K562 treated with DMSO at 1 percent for 4 hours (cell line): ENCODE measurements around the gene TRANK1. TPM values are rescaled to one million over a fixed set of nuclear protein-coding genes. Genes with fewer than 3 reads are reported as not detected.

Experiments used
- total RNA-seq: library from RNA; unstranded; fragments of 300-600 nt; gene quantifications from 2 replicates; pipeline ENCODE4 v1.2.3, GENCODE V29; 2022; ENCODE audit not compliant: insufficient read depth

TRANK1 gene
- total RNA-seq, result 6.6 and 11.6 TPM in 2 replicates

DNA sequence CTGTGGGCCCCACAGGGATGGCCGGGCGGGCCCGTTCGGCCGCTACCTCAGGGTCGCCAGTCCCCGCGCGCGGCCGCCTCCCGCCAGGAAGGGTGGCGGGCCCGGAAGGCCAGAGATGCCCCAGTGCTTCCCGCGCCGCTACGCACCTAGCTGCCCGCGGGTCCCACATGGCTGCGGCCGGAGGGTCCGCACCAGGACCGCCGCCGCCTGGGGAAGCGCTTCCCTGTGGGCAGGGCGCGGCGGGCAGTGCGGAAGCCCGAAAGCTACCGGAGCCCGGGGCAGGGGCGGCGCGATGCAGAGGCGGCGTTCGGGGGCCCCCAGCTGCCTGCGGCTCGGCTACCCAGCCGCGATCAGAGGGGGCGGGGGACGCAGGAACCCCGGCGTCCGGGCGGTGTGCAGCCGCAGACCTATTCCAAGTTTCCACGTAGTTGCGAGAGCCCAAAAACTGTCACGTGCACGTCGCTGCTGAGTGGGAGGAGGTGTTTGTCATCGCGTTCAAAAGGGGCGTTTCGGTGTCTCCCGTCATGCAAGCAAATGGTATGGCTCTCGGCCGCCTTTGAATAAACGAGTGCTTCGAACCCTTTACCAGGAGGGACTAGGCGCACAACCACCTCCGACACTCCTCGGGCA is at the start of gene TRANK1:
Gene TRANK1, minus strand, starts transcription at position 414 of the 630 bp plus-strand sequence. Its CDS starts 245 bp downstream, at position 169.

DNA sequence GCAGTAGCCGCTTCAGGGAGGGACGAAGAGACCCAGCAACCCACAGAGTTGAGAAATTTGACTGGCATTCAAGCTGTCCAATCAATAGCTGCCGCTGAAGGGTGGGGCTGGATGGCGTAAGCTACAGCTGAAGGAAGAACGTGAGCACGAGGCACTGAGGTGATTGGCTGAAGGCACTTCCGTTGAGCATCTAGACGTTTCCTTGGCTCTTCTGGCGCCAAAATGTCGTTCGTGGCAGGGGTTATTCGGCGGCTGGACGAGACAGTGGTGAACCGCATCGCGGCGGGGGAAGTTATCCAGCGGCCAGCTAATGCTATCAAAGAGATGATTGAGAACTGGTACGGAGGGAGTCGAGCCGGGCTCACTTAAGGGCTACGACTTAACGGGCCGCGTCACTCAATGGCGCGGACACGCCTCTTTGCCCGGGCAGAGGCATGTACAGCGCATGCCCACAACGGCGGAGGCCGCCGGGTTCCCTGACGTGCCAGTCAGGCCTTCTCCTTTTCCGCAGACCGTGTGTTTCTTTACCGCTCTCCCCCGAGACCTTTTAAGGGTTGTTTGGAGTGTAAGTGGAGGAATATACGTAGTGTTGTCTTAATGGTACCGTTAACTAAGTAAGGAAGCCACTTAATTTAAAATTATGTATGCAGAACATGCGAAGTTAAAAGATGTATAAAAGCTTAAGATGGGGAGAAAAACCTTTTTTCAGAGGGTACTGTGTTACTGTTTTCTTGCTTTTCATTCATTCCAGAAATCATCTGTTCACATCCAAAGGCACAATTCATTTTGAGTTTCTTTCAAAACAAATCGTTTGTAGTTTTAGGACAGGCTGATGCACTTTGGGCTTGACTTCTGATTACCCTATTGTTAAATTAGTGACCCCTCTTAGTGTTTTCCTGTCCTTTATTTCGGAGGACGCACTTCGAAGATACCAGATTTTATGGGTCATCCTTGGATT is 48.8 kb upstream of the TRANK1 start, which contains the start of gene MLH1:
Gene MLH1, plus strand, starts transcription at position 193 of the 958 bp plus-strand sequence. Its CDS starts 30 bp downstream, at position 223.

DNA sequence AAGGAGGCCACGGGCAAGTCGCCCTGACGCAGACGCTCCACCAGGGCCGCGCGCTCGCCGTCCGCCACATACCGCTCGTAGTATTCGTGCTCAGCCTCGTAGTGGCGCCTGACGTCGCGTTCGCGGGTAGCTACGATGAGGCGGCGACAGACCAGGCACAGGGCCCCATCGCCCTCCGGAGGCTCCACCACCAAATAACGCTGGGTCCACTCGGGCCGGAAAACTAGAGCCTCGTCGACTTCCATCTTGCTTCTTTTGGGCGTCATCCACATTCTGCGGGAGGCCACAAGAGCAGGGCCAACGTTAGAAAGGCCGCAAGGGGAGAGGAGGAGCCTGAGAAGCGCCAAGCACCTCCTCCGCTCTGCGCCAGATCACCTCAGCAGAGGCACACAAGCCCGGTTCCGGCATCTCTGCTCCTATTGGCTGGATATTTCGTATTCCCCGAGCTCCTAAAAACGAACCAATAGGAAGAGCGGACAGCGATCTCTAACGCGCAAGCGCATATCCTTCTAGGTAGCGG is 48.0 kb upstream of the TRANK1 start, which contains the start of gene EPM2AIP1:
Gene EPM2AIP1, minus strand, starts transcription at position 326 of the 520 bp plus-strand sequence. Its CDS starts 54 bp downstream, at position 272.

Other genes with a start within 250 kb of the TRANK1 start
- not detected in 2 replicates for gene DCLK3, start 180.5 kb downstream of the TRANK1 start, total RNA-seq
- gene EPM2AIP1, start 48.1 kb upstream of the TRANK1 start, total RNA-seq, result 4.3 and 8.2 TPM in 2 replicates
- 59.7 and 65.9 TPM in 2 replicates for gene MLH1, start 48.5 kb upstream of the TRANK1 start, total RNA-seq
- gene LRRFIP2, start 229.5 kb upstream of the TRANK1 start, total RNA-seq, result 33.6 and 36.3 TPM in 2 replicates